ENCODE data around the gene SPN. TPM values are rescaled to one million over a fixed set of nuclear protein-coding genes. Genes with fewer than 3 reads are reported as not detected.
"Not testable (repeated sequence)": the region's sequence is repeated elsewhere in the genome, so short reads cannot be mapped to it uniquely, and the experiment has no call there.

Gene SPN
- total and polyA plus RNA-seq, 2 of the 4 experiments (the other 2 are of a cell fraction): not detected

DNA sequence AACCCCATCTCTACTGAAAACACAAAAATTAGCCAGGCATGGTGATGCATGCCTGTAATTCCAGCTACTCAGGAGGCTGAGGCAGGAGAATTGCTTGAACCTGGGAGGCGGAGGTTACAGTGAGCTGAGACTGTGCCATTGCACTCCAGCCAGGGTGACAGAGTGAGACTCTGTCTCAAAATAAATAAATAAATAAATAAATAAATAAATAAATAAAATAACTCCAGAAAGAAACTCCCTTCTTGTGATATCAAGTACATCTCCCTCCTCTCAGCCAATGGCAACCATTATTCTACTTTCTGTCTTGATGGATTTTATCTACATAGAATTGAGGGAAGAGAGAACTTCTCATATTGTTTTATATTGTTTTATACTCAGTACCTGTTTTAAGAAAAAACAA is 44.1 kb downstream of the SPN start:
- ATAC-seq (ENCODE audit: low read depth); H3K23ac ChIP-seq (ENCODE audit: low read depth, low read length); H4K20me1 ChIP-seq (ENCODE audit: insufficient read depth, low read length); H3K27ac ChIP-seq (ENCODE audit: insufficient read depth, low read length); H3K36me3 ChIP-seq (ENCODE audit: control insufficient read depth, insufficient read depth, low read length); H3K14ac ChIP-seq (replicated peaks; ENCODE audit: low read depth, low read length); H4K91ac ChIP-seq (ENCODE audit: insufficient read depth, low read depth, low read length); BruUV-seq (replicated peaks); H3K18ac ChIP-seq (ENCODE audit: low read depth, low read length); H2AK5ac ChIP-seq (ENCODE audit: low read depth, low read length); intact Hi-C loops (cut with micrococcal nuclease); H3K9ac ChIP-seq (ENCODE audit: low read depth, low read length); H3K56ac ChIP-seq (ENCODE audit: extremely low read depth, insufficient read depth, low read length); in situ Hi-C loops (cut with MboI; ENCODE audit: low sequenced_read_pairs); H3K9me1 ChIP-seq (ENCODE audit: insufficient read depth, low read length); H2BK5ac ChIP-seq (ENCODE audit: low read depth, low read length, poor library complexity, severe bottlenecking); H2AK9ac ChIP-seq (replicated peaks; ENCODE audit: low read depth, low read length, poor library complexity); H3K27me3 ChIP-seq (ENCODE audit: control insufficient read depth, insufficient read depth, low read length); CTCF ChIA-PET; H4K5ac ChIP-seq (ENCODE audit: low read depth, low read length); H3K79me1 ChIP-seq (ENCODE audit: low read depth in 1 of 2, low read length in 2 of 2); H3K4me2 ChIP-seq (ENCODE audit: low read depth, low read length); H3K9me3 ChIP-seq (ENCODE audit: control insufficient read depth, insufficient read depth, low read length); H3K4me3 ChIP-seq (ENCODE audit: insufficient read depth, low read depth, low read length); H3K4me1 ChIP-seq (ENCODE audit: control insufficient read depth, insufficient read depth, low read length); H2BK15ac ChIP-seq (ENCODE audit: low read depth, low read length); POLR2A ChIA-PET (ENCODE audit: unreplicated experiment); H2AFZ ChIP-seq (replicated peaks; ENCODE audit: low read length, poor library complexity); H2BK20ac ChIP-seq (ENCODE audit: low read depth, low read length); H3K4ac ChIP-seq (ENCODE audit: low read depth, low read length); DNase-seq; dilution Hi-C loops (cut with HindIII; ENCODE audit: low sequenced_read_pairs, unreplicated experiment); H4K8ac ChIP-seq (ENCODE audit: low read depth in 2 of 2, low read length in 2 of 2); H2BK120ac ChIP-seq (ENCODE audit: low read depth, low read length): not testable (repeated sequence)
- no CpG with 5 or more reads among the region's 1 CpG for WGBS, 2 experiments (ENCODE audit: extremely low coverage in 2 of 2, insufficient read length in 1 of 2)

Measured in IMR-90 (cell line).